Neural progenitor cell (in vitro differentiated cells): ENCODE measurements around the gene KLF18. TPM values are rescaled to one million over a fixed set of nuclear protein-coding genes. Genes with fewer than 3 reads are reported as not detected.

Experiments used
- DNase-seq: peaks from one replicate; pipeline ENCODE4 v3.0.0-alpha.2; 2016; ENCODE audit warnings: low spot score
- H2AFZ ChIP-seq: fragments of 200-600 bp; sonication (generic); replicated peaks from 2 replicates; pipeline ENCODE4 v1.6.1; 2016; ENCODE audit warnings: antibody characterized with exemption
- H3F3A ChIP-seq: fragments of 200-600 bp; sonication (generic); 2 replicates; pipeline ENCODE4 v1.6.1; 2016; ENCODE audit warnings: antibody characterized with exemption, low read depth
- H3K27ac ChIP-seq: fragments of 200-600 bp; sonication (generic); 2 replicates; pipeline ENCODE4 v1.5.1; 2016; ENCODE audit warnings: mild to moderate bottlenecking
- H3K27me3 ChIP-seq: fragments of 200-600 bp; sonication (generic); 2 replicates; pipeline ENCODE4 v1.6.1; 2016; ENCODE audit warnings: mild to moderate bottlenecking, moderate library complexity
- H3K36me3 ChIP-seq: fragments of 200-600 bp; sonication (generic); 2 replicates; pipeline ENCODE4 v1.5.1; 2016
- H3K4me1 ChIP-seq: fragments of 200-600 bp; sonication (generic); 2 replicates; pipeline ENCODE4 v1.6.1; 2016; ENCODE audit warnings: mixed run types
- H3K4me2 ChIP-seq: fragments of 200-600 bp; sonication (generic); 2 replicates; pipeline ENCODE4 v1.6.1; 2016
- H3K4me3 ChIP-seq: fragments of 200-600 bp; sonication (generic); 2 replicates; pipeline ENCODE4 v1.5.1; 2016
- H3K79me2 ChIP-seq: fragments of 200-600 bp; sonication (generic); 2 replicates; pipeline ENCODE4 v1.6.1; 2016; ENCODE audit warnings: low read depth
- H3K9ac ChIP-seq: fragments of 200-600 bp; sonication (generic); 2 replicates; pipeline ENCODE4 v1.6.1; 2016
- H3K9me3 ChIP-seq: fragments of 200-600 bp; sonication (generic); 2 replicates; pipeline ENCODE4 v1.5.1; 2016; ENCODE audit warnings: low read depth
- H4K20me1 ChIP-seq: fragments of 200-600 bp; sonication (generic); 2 replicates; pipeline ENCODE4 v1.6.1; 2016; ENCODE audit warnings: low read depth
- H3K27ac Mint-ChIP-seq: 3 replicates; pipeline ENCODE4 v1.8.0; 2021; ENCODE audit warnings: mixed read lengths
- H3K27me3 Mint-ChIP-seq: 2 replicates; pipeline ENCODE4 v1.8.0; 2022; ENCODE audit warnings: low read depth, mild to moderate bottlenecking, inconsistent platforms, moderate library complexity, mixed read lengths; ENCODE audit not compliant: insufficient read depth
- H3K36me3 Mint-ChIP-seq: 3 replicates; pipeline ENCODE4 v1.8.0; 2021; ENCODE audit warnings: mixed read lengths
- H3K4me1 Mint-ChIP-seq: 3 replicates; pipeline ENCODE4 v1.8.0; 2021; ENCODE audit warnings: mixed read lengths
- H3K4me3 Mint-ChIP-seq: 3 replicates; pipeline ENCODE4 v1.8.0; 2021; ENCODE audit warnings: mild to moderate bottlenecking, moderate library complexity, mixed read lengths
- H3K9me3 Mint-ChIP-seq: 3 replicates; pipeline ENCODE4 v1.8.0; 2020; ENCODE audit warnings: mixed read lengths
- CTCF ChIP-seq: fragments of 200-600 bp; sonication (generic); IDR thresholded peaks from 2 replicates; pipeline ENCODE4 v1.5.1; 2017; ENCODE audit warnings: antibody characterized with exemption, mild to moderate bottlenecking
- EZH2 ChIP-seq: fragments of 200-600 bp; sonication (generic); IDR thresholded peaks from 2 replicates; pipeline ENCODE4 v1.6.1; 2017; ENCODE audit warnings: antibody characterized with exemption, mild to moderate bottlenecking, moderate library complexity
- EZH2phosphoT487 ChIP-seq: fragments of 200-600 bp; sonication (generic); IDR thresholded peaks from 2 replicates; pipeline ENCODE4 v1.6.1; 2017; ENCODE audit warnings: antibody characterized with exemption
- total RNA-seq: library from RNA; depleted of rRNA; stranded (reverse); fragments of >200 nt; gene quantifications from 2 replicates; pipeline ENCODE4 v1.2.3, GENCODE V29; 2015; ENCODE audit warnings: low replicate concordance

The KLF18 gene
- total RNA-seq, 1 donor from 2014 or later = not detected

DNA sequence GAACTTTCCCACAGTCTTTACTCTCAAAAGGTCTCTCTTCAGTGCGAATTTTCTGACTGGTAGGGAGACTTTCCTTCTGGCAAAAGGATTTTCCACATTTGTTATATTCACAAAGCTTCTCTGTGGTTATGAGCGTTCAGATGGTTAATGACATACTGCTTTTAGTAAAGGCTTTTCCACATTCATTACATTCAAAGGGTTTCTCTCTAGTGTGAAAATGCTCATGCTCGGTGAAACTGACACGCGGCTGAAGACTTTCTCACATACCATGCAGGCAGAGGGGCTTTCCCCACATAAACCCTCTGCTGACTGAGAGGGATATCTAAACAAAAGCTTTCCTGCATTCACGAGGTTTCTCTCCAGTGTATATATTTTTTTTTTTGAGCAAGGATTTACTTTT, 9.9 kb upstream of the KLF18 start:
- Histone ChIP-seq H3K4me3 (no peak overlapping the region), H3K4me1 (peaks cover 5% of the 10 kb centered on the region), H3K9me3 (no peaks in the 10 kb centered on the region), H3K79me2 (no peaks in the 10 kb centered on the region), H4K20me1 (no peaks in the 10 kb centered on the region), H3F3A (no peaks in the 10 kb centered on the region), H3K9ac (no peak overlapping the region), H3K27ac (no peak overlapping the region), H3K36me3 (no peaks in the 10 kb centered on the region), H3K4me2 (no peak overlapping the region), H2AFZ (no peak overlapping the region), H3K27me3 (no peaks in the 10 kb centered on the region)
- Mint-ChIP-seq H3K27me3 (peaks cover 2% of the 10 kb centered on the region), H3K4me3 (no peak overlapping the region), H3K4me1 (no peaks in the 10 kb centered on the region), H3K9me3 (peaks cover 7% of the 10 kb centered on the region), H3K36me3 (no peaks in the 10 kb centered on the region), H3K27ac (no peak overlapping the region)
- DNase-seq = no peak
- TF ChIP-seq EZH2 (no peak), CTCF (no peak), EZH2phosphoT487 (no peak)

GRCh38 chr1:44147582-44147981, 6.2 kb upstream of the KLF18 start:
- Histone ChIP-seq H4K20me1 (no peaks in the 10 kb centered on the region), H2AFZ (no peak overlapping the region), H3F3A (no peaks in the 10 kb centered on the region), H3K27ac (no peak overlapping the region), H3K4me3 (no peak overlapping the region), H3K4me1 (no peaks in the 10 kb centered on the region), H3K36me3 (no peaks in the 10 kb centered on the region), H3K9ac (no peak overlapping the region), H3K9me3 (no peaks in the 10 kb centered on the region), H3K27me3 (no peaks in the 10 kb centered on the region), H3K79me2 (no peaks in the 10 kb centered on the region), H3K4me2 (no peak overlapping the region)
- Mint-ChIP-seq H3K4me3 (no peak overlapping the region), H3K9me3 (peaks cover 20% of the 10 kb centered on the region), H3K36me3 (no peaks in the 10 kb centered on the region), H3K27ac (no peak overlapping the region), H3K27me3 (no peaks in the 10 kb centered on the region), H3K4me1 (no peaks in the 10 kb centered on the region)
- no peak for DNase-seq
- TF ChIP-seq EZH2 = no peak
- TF ChIP-seq CTCF = no peak
- no peak for TF ChIP-seq EZH2phosphoT487

GRCh38 chr1:44146536-44147361, 5.3 kb upstream of the KLF18 start:
- Histone ChIP-seq H3K79me2 (no peaks in the 10 kb centered on the region), H4K20me1 (no peaks in the 10 kb centered on the region), H3K4me1 (no peaks in the 10 kb centered on the region), H3K4me2 (no peak overlapping the region), H3K9me3 (no peaks in the 10 kb centered on the region), H3K4me3 (no peak overlapping the region), H3K27me3 (no peaks in the 10 kb centered on the region), H3K36me3 (no peaks in the 10 kb centered on the region), H3F3A (no peaks in the 10 kb centered on the region), H3K9ac (no peak overlapping the region), H2AFZ (no peak overlapping the region), H3K27ac (no peak overlapping the region)
- no peak overlapping the region for H3K4me3 Mint-ChIP-seq
- no peaks in the 10 kb centered on the region for H3K27me3 Mint-ChIP-seq
- H3K36me3 Mint-ChIP-seq = no peaks in the 10 kb centered on the region
- no peaks in the 10 kb centered on the region for H3K4me1 Mint-ChIP-seq
- peaks cover 19% of the 10 kb centered on the region for H3K9me3 Mint-ChIP-seq
- no peak for DNase-seq
- no peak overlapping the region for H3K27ac Mint-ChIP-seq
- no peak for TF ChIP-seq CTCF
- no peak for TF ChIP-seq EZH2phosphoT487
- no peak for TF ChIP-seq EZH2
